Suppressor macrophage treated with lipopolysaccharide for 4 hours (primary cell): ENCODE results near the gene CCDC77.

ENCODE experiments used
- DNase-seq: peaks from one replicate; pipeline ENCODE4 v3.0.0-alpha.2; 2020

Gene CCDC77

GRCh38 chr12:484096-484495 lies 82.7 kb downstream of the CCDC77 start:
- DNase-seq: no peak

- DNase-seq: no peak
Observed at GRCh38 chr12:490260-490659, 88.8 kb downstream of the CCDC77 start.
